GM19328 (cell line): ENCODE data around the gene PRR19.
"Not testable (repeated sequence)": the region's sequence is repeated elsewhere in the genome, so short reads cannot be mapped to it uniquely, and the experiment has no call there.

Experiments
- ATAC-seq: cut with Tn5 transposase; IDR thresholded peaks from one replicate; pipeline ENCODE4 v1.9.1; 2021; ENCODE audit warnings: mild to moderate bottlenecking, moderate library complexity; ENCODE audit not compliant: unreplicated experiment

PRR19 gene, protein sequence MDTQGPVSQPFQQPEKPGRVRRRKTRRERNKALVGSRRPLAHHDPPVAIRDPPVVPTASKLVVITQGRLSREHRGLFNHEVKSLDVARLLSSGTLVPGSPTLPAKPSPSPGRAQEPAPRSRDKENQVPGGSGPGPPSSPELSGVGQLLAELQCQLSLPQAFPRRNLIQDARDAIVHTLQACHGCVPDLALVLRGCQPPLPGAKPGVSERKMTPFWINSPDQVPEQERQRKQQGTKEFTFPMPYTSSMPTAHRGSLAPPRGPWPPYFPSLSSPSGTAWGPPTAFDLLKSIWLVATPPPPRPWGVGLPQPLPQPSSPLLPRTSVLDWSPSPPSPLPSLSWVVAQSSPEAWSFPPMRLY

DNA sequence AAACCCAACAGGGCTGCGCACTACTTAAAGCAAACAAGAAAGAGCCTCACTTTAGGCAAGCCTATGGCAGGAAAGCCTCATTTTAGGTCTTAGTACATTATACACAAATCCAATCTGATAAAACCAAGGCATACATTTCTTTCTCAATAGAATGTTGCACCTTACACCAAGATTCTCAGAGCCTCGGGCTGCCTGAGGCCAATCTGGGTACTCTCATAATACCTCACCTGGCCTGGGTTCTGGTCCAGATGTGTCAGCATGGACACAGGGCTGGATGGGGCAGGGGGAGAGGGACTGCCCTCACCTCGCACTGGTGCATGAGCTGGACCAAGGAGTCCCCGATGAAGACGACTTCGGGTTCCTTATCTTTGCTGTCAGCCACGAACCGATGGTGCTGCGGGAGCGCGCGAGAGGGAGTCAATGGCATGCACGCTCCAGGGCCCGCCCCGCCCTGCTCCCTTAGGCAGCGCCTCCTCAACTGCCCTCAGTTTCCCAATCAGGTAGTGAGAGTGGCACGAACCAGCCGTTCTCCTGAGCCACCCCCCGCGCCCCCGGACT lies at the start of gene PRR19:
TSS of gene PRR19 (plus strand) at position 487 of the 558 bp plus-strand sequence. CDS start 7,453 bp downstream, outside the sequence.
- no peak for ATAC-seq

DNA sequence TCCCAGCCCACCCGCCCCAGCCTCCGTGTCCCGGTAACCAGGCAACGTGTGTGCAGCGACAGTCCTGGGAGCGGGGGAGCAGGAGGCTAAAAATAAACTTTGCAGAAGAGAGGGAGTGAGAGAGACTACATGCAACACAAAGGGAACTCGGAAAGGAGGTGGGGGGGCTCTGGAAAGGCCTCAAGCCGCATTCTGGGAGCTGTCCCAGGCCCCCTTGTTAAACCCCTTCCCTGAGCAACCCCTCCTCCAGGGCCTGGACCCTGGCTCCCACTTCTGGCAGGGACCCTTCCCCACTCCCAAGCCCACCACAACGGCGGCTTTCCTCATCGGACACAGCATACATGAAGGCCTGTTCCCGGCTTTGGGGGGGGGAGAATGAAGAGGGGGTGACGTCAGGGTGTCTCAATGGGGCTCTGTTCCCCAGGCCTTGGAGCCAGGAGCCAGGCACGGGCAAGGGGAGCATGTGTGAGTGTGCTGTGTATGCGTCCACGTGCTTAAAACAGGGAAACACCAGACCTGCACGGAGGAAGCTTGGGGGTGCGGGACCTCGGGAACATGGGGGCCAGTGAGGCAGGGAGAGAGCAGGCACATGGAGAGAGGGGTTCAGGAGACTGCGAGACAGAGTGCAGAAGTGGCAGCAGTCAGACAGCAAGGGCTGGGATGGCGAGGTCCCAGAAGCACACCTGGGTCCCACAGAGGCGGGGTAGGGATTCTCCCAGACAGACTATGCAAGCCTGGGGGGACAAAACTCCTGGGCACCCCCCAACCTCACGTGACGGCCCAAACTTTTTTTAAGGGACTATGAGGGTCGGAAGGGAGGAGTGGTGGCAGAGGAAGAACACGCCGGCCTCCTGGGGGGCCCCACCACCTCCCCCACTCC lies 49.3 kb upstream of the PRR19 start:
- ATAC-seq, result no peak

DNA sequence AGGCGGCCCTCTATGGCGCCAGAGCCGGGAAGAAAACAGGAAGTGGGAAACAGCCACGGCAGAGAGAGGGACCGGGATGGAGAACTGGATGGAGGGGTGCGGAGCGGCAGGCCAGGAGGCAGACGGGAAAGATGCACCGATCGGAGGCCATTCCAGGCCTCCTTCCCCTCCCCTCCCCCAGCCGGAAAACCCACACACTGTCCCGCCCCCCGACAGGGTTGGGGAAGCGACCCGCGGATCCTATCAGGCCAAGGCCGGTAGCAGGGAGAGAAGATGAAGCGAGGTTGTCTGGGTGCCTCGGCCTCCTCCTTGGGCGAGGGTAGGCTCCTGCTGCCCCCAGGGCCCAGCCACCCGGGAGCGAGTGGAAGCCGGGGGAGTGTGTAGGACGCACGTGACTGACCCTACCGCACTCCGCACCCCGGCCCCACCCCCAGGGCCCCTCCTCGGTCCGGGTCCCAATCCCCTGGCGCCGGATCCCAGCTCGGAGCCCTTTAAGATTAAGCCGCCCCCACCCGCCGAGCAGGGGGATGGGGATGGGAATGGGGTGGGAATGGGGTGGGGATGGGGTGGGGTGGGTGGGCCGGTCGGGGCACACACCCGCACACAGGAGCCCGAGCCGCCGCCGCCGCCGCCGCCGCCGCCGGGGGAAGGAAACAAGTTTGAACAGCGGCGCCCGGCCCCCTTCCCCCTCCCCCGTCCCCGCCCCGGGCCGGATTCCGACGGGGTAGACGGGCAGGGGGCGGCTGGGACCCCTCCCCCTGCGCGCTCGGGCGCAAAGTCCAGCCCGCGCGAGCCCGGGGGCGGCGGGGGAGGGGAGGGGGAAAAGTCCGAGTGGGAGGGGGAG lies 48.5 kb upstream of the PRR19 start:
- no peak for ATAC-seq

DNA sequence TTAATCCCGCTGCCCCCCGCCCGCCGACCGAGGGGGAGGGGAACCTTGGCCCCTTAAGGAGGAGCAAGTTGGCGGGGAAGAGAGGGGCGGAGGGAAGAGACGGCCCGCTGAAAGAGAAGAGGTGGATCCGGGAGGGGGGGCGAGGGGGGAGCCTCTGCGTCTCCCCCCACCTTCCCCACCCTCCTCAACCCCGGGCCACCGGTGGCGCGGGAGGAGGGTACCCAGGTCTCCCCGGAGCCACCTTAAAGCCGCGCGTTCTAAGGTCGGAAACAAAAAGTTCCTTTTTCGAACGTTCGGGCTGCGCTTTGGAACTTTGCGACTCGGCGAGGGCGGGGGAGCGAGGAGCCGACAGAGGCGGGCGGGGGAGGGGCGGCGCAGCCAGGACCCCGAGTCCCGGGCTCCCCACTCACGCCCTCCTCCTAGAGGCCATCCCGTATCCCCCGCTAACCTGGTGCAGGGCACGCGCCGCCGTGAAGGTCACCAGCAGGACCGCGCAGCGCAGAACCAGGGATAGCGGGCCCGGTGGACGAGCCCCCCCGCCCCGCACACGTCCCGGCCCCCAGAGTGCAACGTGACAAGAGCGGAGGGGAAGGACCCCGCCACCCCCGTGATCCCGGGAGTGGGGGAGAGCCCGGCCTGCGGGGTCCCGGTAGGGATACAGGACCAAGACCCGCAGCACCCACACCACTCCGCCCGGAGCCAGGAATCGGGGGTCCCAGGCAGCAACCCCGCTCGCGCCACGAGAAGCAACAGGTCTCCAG lies 47.7 kb upstream of the PRR19 start:
- ATAC-seq, result no peak

DNA sequence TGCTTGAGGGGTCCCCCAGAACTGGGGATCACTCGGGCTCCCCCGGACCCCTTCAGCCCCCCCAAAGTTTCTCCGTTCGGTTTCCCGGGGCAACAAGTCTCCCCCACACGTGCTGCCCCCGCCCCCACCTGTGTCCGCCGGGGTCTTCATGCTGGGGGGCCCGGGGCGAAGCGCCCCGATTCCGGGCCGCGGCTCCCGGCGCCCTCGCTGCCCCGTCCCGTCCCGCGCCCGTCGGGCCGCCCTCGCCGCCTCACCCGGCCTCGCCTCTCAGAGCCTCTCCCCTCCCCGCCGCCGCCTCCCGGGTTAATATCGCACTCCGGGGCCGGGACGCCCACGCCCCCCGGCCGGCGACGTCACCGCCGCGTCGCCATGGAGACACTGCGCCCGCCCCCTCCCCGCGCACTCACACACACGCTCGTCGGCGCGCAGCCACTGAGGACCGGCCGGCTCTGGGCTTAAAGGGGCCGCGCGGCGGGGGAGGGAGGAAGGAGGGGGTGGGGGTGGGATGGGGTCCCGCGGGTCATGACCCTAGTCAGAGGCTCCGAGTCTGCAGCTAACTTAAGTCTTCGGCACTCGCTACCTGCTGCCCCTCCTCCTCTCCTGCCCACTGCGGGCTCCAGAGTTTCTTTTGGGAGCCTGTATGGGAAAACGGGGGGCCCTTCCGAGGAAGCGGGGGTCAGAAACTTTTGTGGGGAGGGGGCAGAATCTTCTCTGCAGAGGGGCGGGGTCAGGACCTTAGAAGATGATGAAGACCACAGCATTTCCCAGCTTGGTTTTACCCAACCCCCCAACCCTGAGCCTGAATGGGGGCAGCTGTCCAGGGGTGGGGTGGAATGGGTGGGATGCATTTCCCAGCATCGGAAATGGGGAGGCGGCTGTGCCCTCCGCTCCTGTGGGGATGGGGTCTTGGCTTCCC lies 46.8 kb upstream of the PRR19 start, which contains the start of gene ERF:
TSS of gene ERF (minus strand) at position 279 of the 916 bp plus-strand sequence. CDS start at position 150, 129 bp downstream.
- ATAC-seq, result peak; percentile 64

DNA sequence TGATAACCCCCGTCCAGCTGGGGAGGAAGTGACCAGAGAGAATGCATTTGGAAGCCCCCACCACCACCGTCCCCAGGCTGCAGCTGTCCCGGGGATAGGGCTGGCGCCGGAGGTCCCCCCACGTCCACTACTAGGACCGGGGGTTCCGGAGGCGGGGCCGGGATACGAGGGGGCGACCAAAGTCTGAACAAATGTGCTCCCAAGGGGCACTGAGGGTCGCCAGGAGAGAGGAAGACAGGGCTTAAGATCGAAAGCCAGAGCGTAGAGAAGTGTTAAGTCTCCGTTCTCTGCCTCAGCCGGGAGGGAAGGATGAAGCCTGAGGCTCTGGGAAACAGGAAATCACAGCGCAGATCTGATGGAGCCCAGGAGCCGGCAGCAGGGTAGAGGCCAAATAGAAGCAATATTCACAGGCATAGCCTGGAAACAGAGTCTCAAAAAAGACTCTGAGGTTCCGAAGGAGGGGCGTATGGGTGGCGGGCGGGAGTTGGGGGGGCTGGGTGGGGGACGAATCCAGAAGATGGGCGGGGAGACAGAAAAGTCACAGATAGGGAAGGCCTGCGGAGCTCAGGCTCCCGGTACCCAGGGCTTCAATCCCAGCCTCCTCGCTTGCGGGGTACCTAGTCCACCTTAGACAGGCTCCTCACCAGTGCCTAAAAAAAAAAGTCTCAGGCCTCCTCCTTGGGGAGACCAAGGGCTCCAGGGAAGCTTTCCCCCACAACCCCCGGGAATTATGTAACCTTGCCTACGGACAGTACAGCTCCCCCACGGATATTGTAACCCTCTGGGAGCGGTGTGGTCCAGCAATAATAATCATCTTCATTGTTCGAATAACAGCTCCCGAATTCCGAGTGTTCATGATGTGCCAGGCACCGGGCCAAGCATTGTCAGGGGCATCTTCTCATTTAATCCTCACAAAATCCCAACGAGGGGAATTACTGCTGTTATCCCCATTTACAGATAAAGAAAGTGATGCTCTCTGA lies 45.9 kb upstream of the PRR19 start:
- ATAC-seq, result no peak

DNA sequence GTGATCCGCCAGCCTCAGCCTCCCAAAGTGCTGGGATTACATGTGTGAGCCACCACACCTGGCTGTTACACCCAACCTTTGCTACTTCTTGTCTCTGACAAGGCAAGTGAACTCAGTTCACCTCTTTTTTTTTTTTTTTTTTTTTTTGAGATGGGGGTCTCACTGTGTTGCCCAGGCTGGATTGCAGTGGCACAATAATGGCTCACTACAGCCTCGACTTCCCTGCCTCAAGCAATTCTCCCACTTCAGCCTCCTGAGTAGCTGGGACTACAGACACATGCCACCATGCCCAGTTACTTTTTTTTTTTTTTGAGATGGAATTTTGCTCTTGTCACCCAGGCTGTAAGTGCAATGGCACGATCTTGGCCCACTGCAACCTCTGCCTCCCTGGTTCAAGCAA lies 44.1 kb upstream of the PRR19 start:
- ATAC-seq, result not testable (repeated sequence)

DNA sequence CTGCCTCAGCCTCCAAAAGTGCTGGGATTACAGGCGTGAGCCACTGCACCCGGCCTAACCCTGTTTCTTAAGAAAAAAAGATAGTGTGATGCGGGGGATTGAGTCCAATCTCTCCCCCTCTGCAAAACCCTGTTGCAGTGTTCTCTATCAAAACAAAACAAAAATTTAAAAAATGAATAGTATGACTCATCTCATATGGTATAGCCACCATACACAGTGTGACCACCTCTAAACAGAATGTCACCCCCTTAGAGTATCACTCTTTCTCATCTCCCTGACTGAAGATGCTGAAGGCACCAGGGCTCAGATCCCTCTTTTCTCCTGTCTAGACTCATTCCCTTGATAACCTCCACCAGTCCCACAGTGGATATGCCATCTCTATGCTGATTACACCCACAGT lies 40.2 kb upstream of the PRR19 start:
- ATAC-seq, result no peak

DNA sequence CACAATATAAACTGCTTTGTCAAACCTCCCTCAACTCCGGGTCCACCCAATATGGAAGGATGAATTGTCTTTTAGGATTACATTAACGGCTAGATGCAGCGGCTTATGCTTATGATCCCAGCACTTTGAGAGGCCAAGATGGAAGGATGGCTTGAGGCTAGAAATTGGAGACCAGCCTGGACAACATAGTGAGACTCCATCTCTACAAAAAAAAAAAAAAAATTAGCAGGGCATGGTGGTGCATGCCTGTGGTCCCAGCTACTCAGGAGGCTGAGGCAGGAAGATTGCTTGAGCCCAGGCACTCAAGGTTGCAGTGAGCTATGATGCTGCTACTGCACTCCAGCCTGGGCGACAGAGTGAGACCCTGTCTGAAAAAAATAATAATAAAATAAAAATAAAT lies 35.8 kb upstream of the PRR19 start:
- ATAC-seq, result not testable (repeated sequence)

DNA sequence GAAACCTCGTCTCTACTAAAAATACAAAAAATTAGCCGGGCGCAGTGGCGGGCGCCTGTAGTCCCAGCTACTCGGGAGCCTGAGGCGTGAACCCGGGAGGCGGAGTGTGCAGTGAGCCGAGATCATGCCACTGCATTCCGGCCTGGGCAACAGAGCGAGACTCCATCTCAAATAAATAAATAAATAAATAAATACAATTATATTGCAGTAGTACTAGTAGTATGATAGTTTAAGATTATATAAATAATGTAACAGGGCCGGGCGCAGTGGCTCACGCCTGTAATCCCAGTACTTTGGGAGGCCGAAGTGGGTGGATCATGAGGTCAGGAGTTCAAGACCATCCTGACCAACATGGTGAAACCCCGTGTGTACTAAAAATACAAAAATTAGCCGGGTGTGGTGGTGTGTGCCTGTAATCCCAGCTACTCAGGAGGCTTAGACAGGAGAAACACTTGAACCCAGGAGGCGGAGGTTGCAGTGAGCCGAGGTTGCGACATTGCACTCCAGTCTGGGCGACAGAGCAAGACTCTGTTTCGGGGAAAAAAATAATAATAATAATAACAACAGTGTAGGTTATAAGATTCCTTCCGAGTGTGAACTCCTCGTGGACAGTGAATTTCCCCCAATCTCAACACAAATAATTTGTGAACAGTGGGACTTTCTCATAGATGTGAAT lies 34.9 kb upstream of the PRR19 start:
- ATAC-seq, result not testable (repeated sequence)

DNA sequence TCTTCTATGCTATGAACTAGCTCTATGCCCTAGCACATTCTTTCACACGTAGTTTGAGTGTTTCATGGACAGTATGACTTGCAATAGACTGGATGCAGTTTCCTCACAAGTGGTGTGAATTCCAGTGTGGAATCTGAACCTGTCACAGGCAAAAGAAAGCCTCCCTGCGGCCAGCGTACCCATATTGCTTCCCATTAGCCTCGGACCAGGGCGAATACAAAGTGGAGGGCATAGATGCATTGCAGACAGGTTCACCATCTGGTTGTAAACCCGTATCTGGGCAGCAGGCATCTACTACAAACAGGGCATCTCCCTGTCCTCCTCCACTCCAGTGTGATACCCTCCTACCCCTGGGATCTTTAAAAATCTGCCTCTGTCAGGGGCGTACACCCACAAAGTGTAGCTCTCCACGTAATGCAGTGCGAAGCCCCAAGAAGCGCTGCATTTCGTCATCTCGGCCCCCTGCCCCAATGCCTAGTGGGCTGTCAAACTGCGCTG lies 34.2 kb upstream of the PRR19 start:
- no peak for ATAC-seq

DNA sequence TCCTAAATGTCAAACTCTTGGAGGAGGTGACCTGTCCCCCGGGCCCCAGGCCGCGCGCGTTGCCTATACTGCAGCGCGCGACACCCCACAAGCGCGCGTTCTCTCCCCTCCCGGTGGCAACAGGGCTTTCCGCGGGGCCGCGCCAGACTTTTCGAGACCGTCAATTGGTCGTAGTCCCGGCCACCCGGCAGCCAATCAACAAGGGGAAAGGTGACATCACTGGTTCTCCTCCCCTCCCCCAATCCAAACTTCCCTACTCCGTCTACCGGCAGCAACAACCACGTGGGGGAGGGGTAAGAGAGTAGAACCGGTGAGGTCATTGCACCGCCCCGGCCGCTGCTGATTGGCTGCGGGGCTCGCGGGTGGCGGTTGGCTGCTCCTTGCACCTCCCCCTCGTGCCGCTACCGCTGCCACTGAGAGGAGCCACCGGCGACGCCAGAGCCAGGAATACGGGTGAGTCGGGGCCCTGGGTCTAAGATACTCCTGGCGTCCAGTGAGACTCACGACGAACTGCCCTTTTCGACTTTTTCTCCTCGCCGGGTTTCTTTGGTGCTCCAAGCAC lies 33.7 kb upstream of the PRR19 start:
- ATAC-seq, result peak; percentile 61

DNA sequence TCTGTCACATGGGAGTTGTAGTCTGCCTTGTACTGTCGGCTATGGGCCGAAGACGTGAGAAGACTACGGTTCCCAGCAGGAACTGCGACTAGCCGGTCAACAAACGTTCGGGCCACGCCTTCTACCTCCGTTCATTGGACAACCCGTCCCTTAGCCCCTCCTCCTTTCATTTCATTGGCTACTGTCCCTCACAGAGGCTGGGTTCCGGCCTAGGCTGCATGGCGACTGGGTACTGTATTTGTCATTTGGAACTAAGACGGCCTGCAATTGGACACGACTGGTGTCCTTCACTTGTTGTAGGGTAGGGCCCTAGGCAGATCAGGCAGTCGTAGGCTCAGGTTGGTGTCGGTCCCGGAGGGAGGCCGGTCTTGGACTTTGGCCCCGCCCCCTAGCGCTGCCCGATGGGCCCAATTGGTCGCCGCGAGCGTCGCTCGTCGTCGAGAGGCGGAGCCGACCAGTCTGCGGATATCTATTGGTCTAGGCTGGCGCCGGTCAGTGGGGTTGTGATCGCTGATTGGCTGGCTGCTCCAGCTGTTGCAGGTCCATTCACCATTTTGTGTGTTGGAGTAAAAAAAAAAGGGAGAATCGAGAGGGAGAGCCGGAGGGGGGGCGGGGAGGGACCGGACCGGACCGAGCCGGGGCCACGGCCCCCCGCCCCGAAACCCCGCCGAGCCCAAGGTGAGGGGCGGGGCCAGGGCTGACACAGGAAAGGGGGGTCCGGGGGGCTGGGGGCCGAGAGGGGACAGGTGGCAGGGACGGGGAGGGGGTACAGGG lies 33.0 kb upstream of the PRR19 start, which contains the start of gene CIC:
TSS of gene CIC (plus strand) at position 549 of the 774 bp plus-strand sequence. CDS start 2,532 bp downstream, outside the sequence.
- peak; percentile 83 for ATAC-seq

DNA sequence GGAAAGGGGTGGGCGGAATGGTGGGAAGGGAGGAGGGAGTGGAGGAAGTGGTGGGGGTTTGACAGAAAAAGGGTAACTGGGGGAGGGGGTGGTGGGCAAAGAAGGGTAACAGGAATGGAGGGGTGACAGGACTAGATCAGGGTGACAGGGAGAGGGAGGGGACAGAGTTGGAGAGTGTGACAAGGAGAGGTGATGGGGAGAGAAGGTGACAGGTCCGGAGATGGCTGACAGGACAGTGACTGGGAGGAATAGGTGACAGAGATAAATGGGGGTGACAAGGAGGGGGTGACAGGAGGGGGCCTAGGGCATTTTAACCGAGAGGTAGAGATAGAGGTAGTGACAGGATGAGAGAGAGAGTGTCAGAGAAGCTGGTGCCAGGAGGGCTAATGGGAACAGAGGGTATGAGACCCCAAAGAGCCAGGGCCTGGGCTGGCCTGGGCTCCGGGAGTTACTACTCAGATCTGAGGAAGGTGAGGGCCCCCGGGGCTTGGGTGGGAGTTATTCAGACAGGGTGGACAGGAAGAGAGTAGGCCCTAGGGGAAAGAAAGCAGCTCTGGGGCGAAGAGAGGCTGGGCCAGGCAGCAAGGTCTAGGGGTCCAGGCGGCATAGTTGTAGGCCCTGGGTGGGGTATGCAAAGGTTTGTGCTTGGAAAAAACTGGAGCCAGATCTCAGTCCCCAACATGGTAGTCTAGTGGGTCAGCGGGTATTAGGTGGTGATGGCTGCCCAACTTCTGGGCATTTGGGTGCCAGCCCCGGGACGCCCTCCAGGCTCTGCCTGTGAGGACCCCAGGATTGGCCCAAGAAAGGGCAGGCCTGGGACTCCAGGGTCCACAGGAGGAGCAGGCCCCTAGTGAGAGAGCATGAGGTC lies 32.2 kb upstream of the PRR19 start:
- no peak for ATAC-seq
